MM.1S (cell line): ENCODE results near the gene BCAS3.

ENCODE experiments used
- CTCF ChIP-seq: fragments of 300-600 bp; sonication (generic); IDR thresholded peaks from 2 replicates; pipeline ENCODE4 v1.5.1; 2016; ENCODE audit warnings: antibody characterized with exemption, low read length, mixed read lengths
- EZH2 ChIP-seq: fragments of 300-600 bp; sonication (generic); optimal IDR thresholded peaks from 2 replicates; pipeline ENCODE3; 2017; ENCODE audit warnings: low read depth, mild to moderate bottlenecking, antibody characterized with exemption, low read length, mixed read lengths

GRCh38 chr17:61073799-61074513 lies 396.3 kb downstream of the BCAS3 start:
- TF ChIP-seq EZH2 = no peak
- no peak for TF ChIP-seq CTCF
